ENCODE measurements around the gene CDH1.

The CDH1 gene

GRCh38 chr16:68869492-68870088 lies 132.5 kb downstream of the CDH1 start:
- H3K27me3 Mint-ChIP-seq (ENCODE audit: low read depth) = peaks cover 4% of the 10 kb centered on the region
- peaks cover 33% of the 10 kb centered on the region for H3K36me3 Mint-ChIP-seq (ENCODE audit: low read depth)
- H3K9me3 Mint-ChIP-seq = no peaks in the 10 kb centered on the region
- no peak overlapping the region for H3K4me3 Mint-ChIP-seq
- no peak for TF ChIP-seq CTCF (IDR thresholded peaks at IDR 0.05; ENCODE audit: unreplicated experiment in 3 of 3)
- no peaks in the 10 kb centered on the region for H3K4me1 Mint-ChIP-seq
- no peak overlapping the region for H3K27ac Mint-ChIP-seq

GRCh38 chr16:68873635-68874471 lies 136.8 kb downstream of the CDH1 start:
- no peak for TF ChIP-seq CTCF (IDR thresholded peaks at IDR 0.05; ENCODE audit: unreplicated experiment in 3 of 3)

GRCh38 chr16:68875871-68876270 lies 138.8 kb downstream of the CDH1 start:
- Mint-ChIP-seq H3K4me3 (no peak overlapping the region), H3K9me3 (no peaks in the 10 kb centered on the region), H3K27ac (no peak overlapping the region), H3K36me3 (ENCODE audit: low read depth) (peaks cover 49% of the 10 kb centered on the region), H3K4me1 (no peaks in the 10 kb centered on the region), H3K27me3 (ENCODE audit: low read depth) (no peaks in the 10 kb centered on the region)
- no peak for TF ChIP-seq CTCF (IDR thresholded peaks at IDR 0.05; ENCODE audit: unreplicated experiment in 3 of 3)

More at GRCh38 chr16:68873635-68874471, 136.8 kb downstream of the CDH1 start:
- no peak overlapping the region for H3K4me3 Mint-ChIP-seq
- peaks cover 54% of the 10 kb centered on the region for H3K36me3 Mint-ChIP-seq (ENCODE audit: low read depth)
- no peaks in the 10 kb centered on the region for H3K9me3 Mint-ChIP-seq
- H3K4me1 Mint-ChIP-seq = no peaks in the 10 kb centered on the region
- H3K27ac Mint-ChIP-seq = peak overlapping the region; percentile 18 to 52 (median 37)
- H3K27me3 Mint-ChIP-seq (ENCODE audit: low read depth) = no peaks in the 10 kb centered on the region

- Mint-ChIP-seq H3K4me1 (peaks cover 21% of the 10 kb centered on the region), H3K9me3 (no peaks in the 10 kb centered on the region)
These were observed 146.6 kb downstream of the CDH1 start for GRCh38 chr16:68883685-68884084.

GRCh38 chr16:68884401-68884800 lies 147.3 kb downstream of the CDH1 start:
- H3K27ac Mint-ChIP-seq = peak overlapping the region; percentile 58 to 86 (median 73)
- H3K4me1 Mint-ChIP-seq = peaks cover 21% of the 10 kb centered on the region
- H3K36me3 Mint-ChIP-seq (ENCODE audit: low read depth) = peaks cover 15% of the 10 kb centered on the region
- H3K27me3 Mint-ChIP-seq (ENCODE audit: low read depth) = no peaks in the 10 kb centered on the region
- H3K9me3 Mint-ChIP-seq = no peaks in the 10 kb centered on the region
- TF ChIP-seq CTCF (IDR thresholded peaks at IDR 0.05; ENCODE audit: unreplicated experiment in 3 of 3) = no peak
- H3K4me3 Mint-ChIP-seq = no peak overlapping the region

More at GRCh38 chr16:68883685-68884084, 146.6 kb downstream of the CDH1 start:
- no peaks in the 10 kb centered on the region for H3K27me3 Mint-ChIP-seq (ENCODE audit: low read depth)
- H3K27ac Mint-ChIP-seq = peak overlapping the region in 2 of 3 experiments; percentile 37 to 86
- H3K36me3 Mint-ChIP-seq (ENCODE audit: low read depth) = peaks cover 15% of the 10 kb centered on the region
- no peak overlapping the region for H3K4me3 Mint-ChIP-seq
- no peak for TF ChIP-seq CTCF (IDR thresholded peaks at IDR 0.05; ENCODE audit: unreplicated experiment in 3 of 3)
